Tibial nerve (tissue), 4 donors: ENCODE data around the gene TTC21A.

Source experiments
- EP300 ChIP-seq, 2 donors: sonication (generic); formaldehyde crosslinking; IDR thresholded peaks; one replicate each; pipeline ENCODE4 v1.6.1; 2017; ENCODE audit warnings: antibody characterized with exemption in 2 of 2, mild to moderate bottlenecking in 1 of 2
- POLR2A ChIP-seq, 2 donors: fragments of 450-650 bp; IDR thresholded peaks; one replicate each; pipeline ENCODE4 v1.6.1; 2017; ENCODE audit warnings: antibody characterized with exemption in 2 of 2, mild to moderate bottlenecking in 2 of 2, moderate library complexity in 2 of 2
- TF ChIP-seq, protein P1 (sequence below), 5 experiments: fragments of 200-600 bp in 3 of 5; fragments of 450-650 bp in 2 of 5; sonication (generic) in 3 of 5; IDR thresholded peaks; one replicate each; pipeline ENCODE4 v1.5.1; 2016 to 2019; ENCODE audit warnings: antibody characterized with exemption in 5 of 5, mild to moderate bottlenecking in 3 of 5, moderate library complexity in 2 of 5

DNA sequence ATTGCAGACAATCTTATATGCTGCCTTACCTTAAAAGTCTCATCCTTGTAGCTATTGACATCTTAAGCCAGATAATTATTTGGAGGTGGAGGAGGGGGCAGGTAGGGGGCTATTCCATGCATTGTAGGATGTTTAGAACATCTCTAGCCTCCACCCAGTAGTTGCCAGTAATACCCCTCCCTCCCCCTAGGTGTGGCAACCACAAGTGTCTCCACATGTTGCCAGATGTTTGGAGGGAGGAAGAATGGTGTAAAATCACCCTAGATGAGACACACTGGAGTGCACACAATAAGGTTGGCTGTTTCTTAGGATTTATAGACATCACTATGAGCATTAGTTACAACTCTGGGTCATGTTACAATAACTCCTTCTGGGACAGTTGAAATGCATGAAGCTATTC lies 27.5 kb upstream of the TTC21A start:
- TF ChIP-seq, protein P1, sequence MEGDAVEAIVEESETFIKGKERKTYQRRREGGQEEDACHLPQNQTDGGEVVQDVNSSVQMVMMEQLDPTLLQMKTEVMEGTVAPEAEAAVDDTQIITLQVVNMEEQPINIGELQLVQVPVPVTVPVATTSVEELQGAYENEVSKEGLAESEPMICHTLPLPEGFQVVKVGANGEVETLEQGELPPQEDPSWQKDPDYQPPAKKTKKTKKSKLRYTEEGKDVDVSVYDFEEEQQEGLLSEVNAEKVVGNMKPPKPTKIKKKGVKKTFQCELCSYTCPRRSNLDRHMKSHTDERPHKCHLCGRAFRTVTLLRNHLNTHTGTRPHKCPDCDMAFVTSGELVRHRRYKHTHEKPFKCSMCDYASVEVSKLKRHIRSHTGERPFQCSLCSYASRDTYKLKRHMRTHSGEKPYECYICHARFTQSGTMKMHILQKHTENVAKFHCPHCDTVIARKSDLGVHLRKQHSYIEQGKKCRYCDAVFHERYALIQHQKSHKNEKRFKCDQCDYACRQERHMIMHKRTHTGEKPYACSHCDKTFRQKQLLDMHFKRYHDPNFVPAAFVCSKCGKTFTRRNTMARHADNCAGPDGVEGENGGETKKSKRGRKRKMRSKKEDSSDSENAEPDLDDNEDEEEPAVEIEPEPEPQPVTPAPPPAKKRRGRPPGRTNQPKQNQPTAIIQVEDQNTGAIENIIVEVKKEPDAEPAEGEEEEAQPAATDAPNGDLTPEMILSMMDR (IDR thresholded peaks at IDR 0.05), result no peak
- no peak for TF ChIP-seq EP300 (IDR thresholded peaks at IDR 0.05)
- no peak for TF ChIP-seq POLR2A (IDR thresholded peaks at IDR 0.05)
